Neuronal stem cell (in vitro differentiated cells): ENCODE results near the gene HPSE2.

Source experiments
- DNase-seq: peaks from one replicate; pipeline ENCODE4 v3.0.0-alpha.2; 2013; ENCODE audit warnings: low spot score
- H2AFZ ChIP-seq: one replicate; pipeline ENCODE4 v1.6.1; 2013; ENCODE audit warnings: mild to moderate bottlenecking, low read length, inconsistent platforms
- H2AK5ac ChIP-seq: 2 replicates; pipeline ENCODE4 v1.6.1; 2013; ENCODE audit warnings: low read depth, mild to moderate bottlenecking, inconsistent platforms, low read length, moderate library complexity, mixed read lengths
- H2BK120ac ChIP-seq: 2 replicates; pipeline ENCODE4 v1.6.1; 2013; ENCODE audit warnings: low read depth, mild to moderate bottlenecking, inconsistent platforms, low read length, moderate library complexity, mixed read lengths
- H2BK12ac ChIP-seq: one replicate; pipeline ENCODE4 v1.6.1; 2013; ENCODE audit warnings: low read length, inconsistent platforms
- H2BK15ac ChIP-seq: 2 replicates; pipeline ENCODE4 v1.6.1; 2013; ENCODE audit warnings: mild to moderate bottlenecking, low read length, inconsistent platforms, mixed read lengths
- H2BK5ac ChIP-seq: one replicate; pipeline ENCODE4 v1.6.1; 2013; ENCODE audit warnings: inconsistent platforms, mild to moderate bottlenecking, low read length, moderate library complexity
- H3K14ac ChIP-seq: one replicate; pipeline ENCODE4 v1.6.1; 2013; ENCODE audit warnings: low read length, inconsistent platforms
- H3K18ac ChIP-seq: 2 replicates; pipeline ENCODE4 v1.6.1; 2013; ENCODE audit warnings: low read length, inconsistent platforms
- H3K23ac ChIP-seq: 2 replicates; pipeline ENCODE4 v1.6.1; 2013; ENCODE audit warnings: low read depth, mild to moderate bottlenecking, mixed read lengths, low read length, inconsistent platforms; ENCODE audit not compliant: poor library complexity
- H3K27ac ChIP-seq: replicated peaks from 3 replicates; pipeline ENCODE4 v1.5.1; 2013; ENCODE audit warnings: low read length, inconsistent platforms
- H3K27me3 ChIP-seq, 3 experiments: 2 replicates each; pipeline ENCODE4 v1.6.1; 2013; ENCODE audit warnings: low read length in 3 of 3, mild to moderate bottlenecking in 2 of 3, inconsistent platforms in 1 of 3, low read depth in 1 of 3, mixed read lengths in 1 of 3, moderate library complexity in 1 of 3; ENCODE audit not compliant: control insufficient read depth in 3 of 3, insufficient read depth in 3 of 3
- H3K36me3 ChIP-seq, 2 donors: replicated peaks in 1 of 2; 2 replicates each; pipeline ENCODE4 v1.6.1; 2013; ENCODE audit warnings: low read length in 2 of 2; ENCODE audit not compliant: control insufficient read depth in 2 of 2, insufficient read depth in 2 of 2
- H3K4ac ChIP-seq: 2 replicates; pipeline ENCODE4 v1.6.1; 2013; ENCODE audit warnings: inconsistent platforms, mild to moderate bottlenecking, low read length, moderate library complexity
- H3K4me1 ChIP-seq, 2 donors: 1 replicate in 1 of 2; 2 replicates in 1 of 2; pipeline ENCODE4 v1.6.1; 2013; ENCODE audit warnings: low read length in 2 of 2, low read depth in 1 of 2; ENCODE audit not compliant: control insufficient read depth in 2 of 2, insufficient read depth in 1 of 2
- H3K4me2 ChIP-seq: one replicate; pipeline ENCODE4 v1.6.1; 2013; ENCODE audit warnings: mild to moderate bottlenecking, low read length, inconsistent platforms; ENCODE audit not compliant: insufficient read depth, poor library complexity, severe bottlenecking
- H3K4me3 ChIP-seq, 2 donors: 2 replicates each; pipeline ENCODE4 v1.5.1; 2013; ENCODE audit warnings: low read length in 2 of 2, mild to moderate bottlenecking in 2 of 2, inconsistent platforms in 1 of 2, moderate library complexity in 1 of 2
- H3K79me1 ChIP-seq: one replicate; pipeline ENCODE4 v1.6.1; 2013; ENCODE audit warnings: low read depth, mild to moderate bottlenecking, inconsistent platforms, low read length, moderate library complexity
- H3K9ac ChIP-seq: one replicate; pipeline ENCODE4 v1.6.1; 2013; ENCODE audit warnings: mild to moderate bottlenecking, low read depth, low read length, inconsistent platforms; ENCODE audit not compliant: poor library complexity
- H3K9me3 ChIP-seq, 2 donors: replicated peaks in 1 of 2; 2 replicates each; pipeline versions ENCODE3 to v1.6.1; 2013; ENCODE audit warnings: low read length in 2 of 2, mild to moderate bottlenecking in 2 of 2, inconsistent platforms in 1 of 2, low read depth in 1 of 2, mixed read lengths in 1 of 2, moderate library complexity in 1 of 2; ENCODE audit not compliant: control insufficient read depth in 2 of 2, insufficient read depth in 1 of 2
- H4K8ac ChIP-seq: one replicate; pipeline ENCODE4 v1.6.1; 2013; ENCODE audit warnings: low read depth, mild to moderate bottlenecking, inconsistent platforms, low read length, moderate library complexity
- H4K91ac ChIP-seq: one replicate; pipeline ENCODE4 v1.6.1; 2013; ENCODE audit warnings: low read length, low read depth, mild to moderate bottlenecking, inconsistent platforms; ENCODE audit not compliant: poor library complexity
- WGBS, 2 donors: extraction: QIAGEN DNeasy Blood & Tissue Kit; methylation state at CpG; one replicate each; pipeline ENCODE4 v1.1.7; 2013; ENCODE audit warnings: missing lambda C conversion rate in 2 of 2, mixed read lengths in 1 of 2; ENCODE audit not compliant: insufficient read length in 2 of 2, insufficient replicate concordance in 1 of 2; ENCODE audit errors: extremely low coverage in 2 of 2; 5-methylcytosine and 5-hydroxymethylcytosine counted together

The HPSE2 gene

DNA sequence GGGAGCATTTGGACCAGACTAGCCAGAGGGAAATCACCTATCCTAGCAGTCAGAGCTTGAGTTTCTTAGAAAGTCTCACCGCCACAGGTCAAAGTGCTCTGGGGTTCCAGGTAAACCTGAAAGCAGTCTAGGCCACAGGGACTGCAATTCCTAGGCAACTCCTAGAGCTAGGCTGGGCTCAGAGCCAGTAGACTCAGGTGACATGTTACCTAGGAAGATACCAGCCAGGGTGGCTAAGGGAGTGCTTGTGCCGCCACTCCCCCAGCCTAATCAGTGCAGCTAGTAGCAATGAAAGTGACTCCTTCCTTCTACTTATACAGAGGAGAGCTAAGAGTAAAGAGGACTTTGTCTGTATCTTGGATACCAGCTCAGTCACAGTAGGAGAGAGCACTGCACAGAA, 440.2 kb downstream of the HPSE2 start:
- H2BK15ac ChIP-seq, result no peak overlapping the region
- no peak overlapping the region for H4K91ac ChIP-seq
- peak overlapping the region; percentile 29 for H3K18ac ChIP-seq
- H4K8ac ChIP-seq, result no peak overlapping the region
- H3K9ac ChIP-seq, result no peak overlapping the region
- no peak overlapping the region for H2BK120ac ChIP-seq
- DNase-seq, result no peak
- H3K27ac ChIP-seq, result no peak overlapping the region
- no peaks in the 10 kb centered on the region for H3K36me3 ChIP-seq
- H3K79me1 ChIP-seq, result no peaks in the 10 kb centered on the region
- H3K4me2 ChIP-seq, result no peak overlapping the region
- peaks cover 0 to 2% of the 10 kb centered on the region in 2 donors for H3K4me1 ChIP-seq
- H3K14ac ChIP-seq, result peak overlapping the region; percentile 1
- H2AK5ac ChIP-seq, result no peak overlapping the region
- H2BK12ac ChIP-seq, result no peak overlapping the region
- H2BK5ac ChIP-seq, result no peak overlapping the region
- no peak overlapping the region for H3K4ac ChIP-seq
- H2AFZ ChIP-seq, result no peak overlapping the region
- no peak overlapping the region for H3K4me3 ChIP-seq
- no CpG with 5 or more reads among the region's 2 CpGs for WGBS, 2 donors
- H3K9me3 ChIP-seq, result no peaks in the 10 kb centered on the region
- H3K27me3 ChIP-seq, result no peaks in the 10 kb centered on the region
- no peak overlapping the region for H3K23ac ChIP-seq

DNA sequence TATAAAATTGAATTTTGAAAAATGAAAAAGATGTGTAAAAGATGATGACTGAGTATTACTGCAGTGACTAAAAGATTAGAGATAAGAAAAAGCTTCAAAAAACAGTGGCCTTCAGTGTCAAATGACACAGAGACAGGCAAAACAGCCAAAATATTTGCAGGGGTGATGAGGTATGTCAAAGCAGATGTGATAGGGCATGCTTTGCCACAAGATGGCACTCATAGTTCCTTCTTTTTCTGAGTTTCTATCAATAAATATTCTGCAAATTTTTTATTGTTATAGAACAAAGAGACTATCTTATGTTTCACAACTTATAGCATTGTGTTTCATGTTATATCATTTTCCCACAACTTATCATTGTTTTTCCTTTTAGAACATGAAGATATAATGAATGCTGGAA, 444.8 kb downstream of the HPSE2 start:
- no peak overlapping the region for H3K18ac ChIP-seq
- no peak overlapping the region for H2AFZ ChIP-seq
- H2AK5ac ChIP-seq, result no peak overlapping the region
- no peak overlapping the region for H4K8ac ChIP-seq
- no peak overlapping the region for H2BK5ac ChIP-seq
- no peak overlapping the region for H3K9ac ChIP-seq
- no peak overlapping the region for H2BK12ac ChIP-seq
- H3K9me3 ChIP-seq, result no peaks in the 10 kb centered on the region
- H3K4me1 ChIP-seq, result peaks cover 0 to 2% of the 10 kb centered on the region in 2 donors
- H3K4ac ChIP-seq, result no peak overlapping the region
- no peaks in the 10 kb centered on the region for H3K36me3 ChIP-seq
- H3K23ac ChIP-seq, result no peak overlapping the region
- no peak overlapping the region for H4K91ac ChIP-seq
- no peak overlapping the region for H3K27ac ChIP-seq
- no peak overlapping the region for H3K4me2 ChIP-seq
- H3K4me3 ChIP-seq, result no peak overlapping the region
- H2BK120ac ChIP-seq, result no peak overlapping the region
- H3K79me1 ChIP-seq, result no peaks in the 10 kb centered on the region
- H3K27me3 ChIP-seq, result no peaks in the 10 kb centered on the region
- H3K14ac ChIP-seq, result no peak overlapping the region
- no peak for DNase-seq
- H2BK15ac ChIP-seq, result no peak overlapping the region

DNA sequence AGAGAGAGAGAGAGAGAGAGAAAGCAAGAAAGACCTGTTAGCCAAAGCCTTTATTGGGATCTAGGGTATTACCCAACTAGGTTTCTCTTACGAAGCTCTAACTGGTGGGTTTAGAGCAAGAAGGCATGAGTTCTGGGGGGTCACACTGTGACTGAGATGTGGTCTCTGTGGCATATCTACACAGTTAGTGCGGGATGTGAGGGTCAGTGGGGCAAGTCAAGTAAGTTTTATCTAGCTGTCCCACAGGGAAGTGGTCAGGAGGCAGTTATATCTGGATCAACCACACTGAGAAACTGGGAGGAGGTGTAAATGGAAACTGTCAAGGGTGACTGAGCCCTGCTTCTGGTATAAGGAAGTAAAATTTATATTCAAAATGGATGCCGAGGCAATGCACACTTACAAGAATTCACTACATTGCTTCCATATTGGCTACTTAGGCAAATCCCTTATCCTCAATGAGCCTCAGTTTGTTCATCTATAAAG, 457.3 kb downstream of the HPSE2 start:
- H2AK5ac ChIP-seq, result no peak overlapping the region
- no peak overlapping the region for H3K4me2 ChIP-seq
- H3K79me1 ChIP-seq, result no peaks in the 10 kb centered on the region
- H3K9me3 ChIP-seq, result no peaks in the 10 kb centered on the region
- H2BK12ac ChIP-seq, result no peak overlapping the region
- no CpG with 5 or more reads among the region's 3 CpGs for WGBS, 2 donors
- no peaks in the 10 kb centered on the region for H3K27me3 ChIP-seq
- H2BK15ac ChIP-seq, result no peak overlapping the region
- no peak overlapping the region for H3K4ac ChIP-seq
- no peak overlapping the region for H3K4me3 ChIP-seq
- H3K18ac ChIP-seq, result no peak overlapping the region
- H3K14ac ChIP-seq, result no peak overlapping the region
- H4K8ac ChIP-seq, result no peak overlapping the region
- H3K4me1 ChIP-seq, result peaks cover 0 to 3% of the 10 kb centered on the region in 2 donors
- H3K27ac ChIP-seq, result no peak overlapping the region
- no peak overlapping the region for H4K91ac ChIP-seq
- no peak overlapping the region for H3K23ac ChIP-seq
- H2AFZ ChIP-seq, result no peak overlapping the region
- H2BK5ac ChIP-seq, result no peak overlapping the region
- H3K36me3 ChIP-seq, result no peaks in the 10 kb centered on the region
- no peak overlapping the region for H3K9ac ChIP-seq
- no peak overlapping the region for H2BK120ac ChIP-seq
- DNase-seq, result no peak

DNA sequence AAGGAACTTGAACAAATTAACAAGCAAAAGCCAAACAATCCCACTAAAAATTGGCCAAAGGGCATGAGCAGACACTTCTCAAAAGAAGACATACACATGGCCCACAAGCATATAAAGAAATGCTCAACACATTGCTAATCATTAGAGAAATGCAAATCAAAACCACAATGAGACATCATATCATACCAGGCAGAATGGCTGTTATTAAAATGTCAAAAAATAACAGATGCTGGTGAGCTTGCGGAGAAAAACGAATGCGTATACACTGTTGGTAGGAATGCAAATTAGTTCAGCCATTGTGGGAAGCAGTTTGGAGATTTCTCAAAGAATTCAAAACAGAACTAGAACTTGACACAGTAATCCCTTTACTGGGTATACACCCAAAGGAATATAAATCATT, 477.2 kb downstream of the HPSE2 start:
- H3K23ac ChIP-seq, result no peak overlapping the region
- no peak overlapping the region for H3K4me3 ChIP-seq
- H3K4me1 ChIP-seq, result no peaks in the 10 kb centered on the region
- no CpG with 5 or more reads among the region's 3 CpGs for WGBS, 2 donors
- H3K36me3 ChIP-seq, result no peaks in the 10 kb centered on the region
- no peak overlapping the region for H2BK120ac ChIP-seq
- H3K18ac ChIP-seq, result no peak overlapping the region
- H4K8ac ChIP-seq, result no peak overlapping the region
- no peak overlapping the region for H3K27ac ChIP-seq
- H2BK5ac ChIP-seq, result no peak overlapping the region
- H4K91ac ChIP-seq, result no peak overlapping the region
- no peak overlapping the region for H3K4ac ChIP-seq
- peaks cover 0 to 1% of the 10 kb centered on the region in 2 donors for H3K9me3 ChIP-seq
- H2AK5ac ChIP-seq, result no peak overlapping the region
- no peak overlapping the region for H3K9ac ChIP-seq
- no peak overlapping the region for H2BK12ac ChIP-seq
- no peaks in the 10 kb centered on the region for H3K27me3 ChIP-seq
- no peak overlapping the region for H3K4me2 ChIP-seq
- no peak overlapping the region for H2BK15ac ChIP-seq
- no peaks in the 10 kb centered on the region for H3K79me1 ChIP-seq
- H2AFZ ChIP-seq, result no peak overlapping the region
- H3K14ac ChIP-seq, result no peak overlapping the region
- DNase-seq, result no peak
